GM19035 (cell line): ENCODE measurements around the gene CLDN10.
"Not testable (repeated sequence)": the region's sequence is repeated elsewhere in the genome, so short reads cannot be mapped to it uniquely, and the experiment has no call there.

Experiments used
- ATAC-seq: cut with Tn5 transposase; IDR thresholded peaks from one replicate; pipeline ENCODE4 v1.9.1; 2021; ENCODE audit not compliant: unreplicated experiment

Gene CLDN10

GRCh38 chr13:95541308-95541707 lies 11.2 kb upstream of the CLDN10 start:
- ATAC-seq = no peak

- no peak for ATAC-seq
Measured at GRCh38 chr13:95541911-95542474, 10.5 kb upstream of the CLDN10 start.

- no peak for ATAC-seq
Measured at GRCh38 chr13:95544293-95544692, 8.2 kb upstream of the CLDN10 start.

GRCh38 chr13:95546919-95547318 lies 5.6 kb upstream of the CLDN10 start:
- no peak for ATAC-seq

- no peak for ATAC-seq
Measured at GRCh38 chr13:95547531-95548167, 4.9 kb upstream of the CLDN10 start.

- ATAC-seq = no peak
Measured at GRCh38 chr13:95552208-95552538, 347 bp upstream of the CLDN10 start.

- no peak for ATAC-seq
Measured at GRCh38 chr13:95553581-95554385, 1.3 kb downstream of the CLDN10 start.

GRCh38 chr13:95557013-95557412 lies 4.5 kb downstream of the CLDN10 start:
- ATAC-seq = no peak

- no peak for ATAC-seq
Measured at GRCh38 chr13:95559100-95559499, 6.6 kb downstream of the CLDN10 start.

GRCh38 chr13:95560387-95560786 lies 7.9 kb downstream of the CLDN10 start:
- no peak for ATAC-seq

GRCh38 chr13:95564091-95564490 lies 11.6 kb downstream of the CLDN10 start:
- no peak for ATAC-seq

- no peak for ATAC-seq
Measured at GRCh38 chr13:95564733-95565291, 12.3 kb downstream of the CLDN10 start.

GRCh38 chr13:95565758-95566157 lies 13.2 kb downstream of the CLDN10 start:
- not testable (repeated sequence) for ATAC-seq

- ATAC-seq = no peak
Measured at GRCh38 chr13:95568131-95568530, 15.6 kb downstream of the CLDN10 start.

GRCh38 chr13:95570016-95570415 lies 17.5 kb downstream of the CLDN10 start:
- ATAC-seq = no peak

GRCh38 chr13:95571941-95572340 lies 19.4 kb downstream of the CLDN10 start:
- no peak for ATAC-seq

GRCh38 chr13:95573221-95573620 lies 20.7 kb downstream of the CLDN10 start:
- no peak for ATAC-seq

GRCh38 chr13:95579303-95579702 lies 26.8 kb downstream of the CLDN10 start:
- peak; percentile 97 for ATAC-seq

- no peak for ATAC-seq
Measured at GRCh38 chr13:95585867-95586266, 33.3 kb downstream of the CLDN10 start.

GRCh38 chr13:95588134-95588533 lies 35.6 kb downstream of the CLDN10 start:
- ATAC-seq = no peak

- no peak for ATAC-seq
Measured at GRCh38 chr13:95588721-95589120, 36.2 kb downstream of the CLDN10 start.

GRCh38 chr13:95593462-95593861 lies 40.9 kb downstream of the CLDN10 start:
- ATAC-seq = no peak
